ENCODE results near the gene CXCL16.
"Not testable (repeated sequence)": the region's sequence is repeated elsewhere in the genome, so short reads cannot be mapped to it uniquely, and the experiment has no call there.

The CXCL16 gene

DNA sequence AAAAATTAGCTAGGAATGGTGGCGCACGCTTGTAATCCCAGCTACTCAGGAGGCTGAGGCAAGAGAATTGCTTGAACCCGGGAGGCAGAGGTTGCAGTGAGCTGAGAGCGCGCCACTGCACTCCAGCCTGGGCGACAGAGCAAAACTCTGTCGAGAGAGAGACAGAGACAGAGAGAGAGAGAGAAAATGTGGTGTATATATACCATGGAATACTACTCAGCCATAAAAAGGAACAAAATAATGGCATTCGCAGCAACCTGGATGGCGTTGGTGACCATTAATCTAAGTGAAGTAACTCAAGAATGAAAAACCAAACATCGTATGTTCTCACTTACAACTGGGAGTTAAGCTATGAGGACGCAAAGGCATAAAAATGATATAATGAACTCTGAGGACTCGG, 49.9 kb downstream of the CXCL16 start:
- not testable (repeated sequence) for DNase-seq

DNA sequence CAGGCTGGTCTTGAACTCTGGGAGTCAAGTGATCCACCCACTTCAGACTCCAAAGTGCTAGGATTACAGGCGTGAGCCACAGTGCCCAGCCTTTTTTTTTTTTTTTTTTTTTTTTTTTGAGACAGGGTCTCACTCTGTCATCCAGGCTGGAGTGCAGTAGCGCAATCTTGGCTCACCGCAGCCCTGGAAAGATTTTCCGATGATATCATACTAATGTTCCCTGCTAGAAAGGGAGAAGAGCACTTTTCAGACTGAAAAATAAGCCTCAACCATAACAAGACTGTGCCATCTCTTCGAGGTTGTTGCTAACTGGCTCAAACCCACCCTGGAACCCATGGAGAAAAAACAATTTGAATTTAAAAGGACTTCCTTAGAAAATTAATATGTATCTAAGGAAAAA, 56.0 kb downstream of the CXCL16 start:
- not testable (repeated sequence) for DNase-seq
